IPS-20b (cell line): Measurements from ENCODE around the gene B3GNT3.
A peak's percentile ranks its signal among the peaks of the same experiment; 100 is the strongest.

ENCODE experiments used
- H3K27ac ChIP-seq: one replicate; pipeline ENCODE4 v1.5.1; 2013; ENCODE audit warnings: low read length
- H3K27me3 ChIP-seq: 2 replicates; pipeline ENCODE4 v1.6.1; 2013; ENCODE audit warnings: mild to moderate bottlenecking, low read length, inconsistent platforms; ENCODE audit not compliant: insufficient read depth
- H3K36me3 ChIP-seq: 2 replicates; pipeline ENCODE4 v1.6.1; 2013; ENCODE audit warnings: low read depth, mild to moderate bottlenecking, inconsistent platforms, low read length, moderate library complexity; ENCODE audit not compliant: insufficient read depth
- H3K4me1 ChIP-seq: 2 replicates; pipeline ENCODE4 v1.6.1; 2013; ENCODE audit warnings: mild to moderate bottlenecking, control low read depth, inconsistent platforms, low read length, moderate library complexity; ENCODE audit not compliant: insufficient read depth
- H3K4me3 ChIP-seq: 2 replicates; pipeline ENCODE4 v1.5.1; 2013; ENCODE audit warnings: mild to moderate bottlenecking, low read length, inconsistent platforms
- H3K9ac ChIP-seq: 2 replicates; pipeline ENCODE4 v1.6.1; 2013; ENCODE audit warnings: low read depth, mild to moderate bottlenecking, inconsistent platforms, low read length, moderate library complexity
- H3K9me3 ChIP-seq: 2 replicates; pipeline ENCODE4 v1.6.1; 2013; ENCODE audit warnings: mild to moderate bottlenecking, low read depth, low read length, inconsistent platforms; ENCODE audit not compliant: insufficient read depth

Gene B3GNT3

DNA sequence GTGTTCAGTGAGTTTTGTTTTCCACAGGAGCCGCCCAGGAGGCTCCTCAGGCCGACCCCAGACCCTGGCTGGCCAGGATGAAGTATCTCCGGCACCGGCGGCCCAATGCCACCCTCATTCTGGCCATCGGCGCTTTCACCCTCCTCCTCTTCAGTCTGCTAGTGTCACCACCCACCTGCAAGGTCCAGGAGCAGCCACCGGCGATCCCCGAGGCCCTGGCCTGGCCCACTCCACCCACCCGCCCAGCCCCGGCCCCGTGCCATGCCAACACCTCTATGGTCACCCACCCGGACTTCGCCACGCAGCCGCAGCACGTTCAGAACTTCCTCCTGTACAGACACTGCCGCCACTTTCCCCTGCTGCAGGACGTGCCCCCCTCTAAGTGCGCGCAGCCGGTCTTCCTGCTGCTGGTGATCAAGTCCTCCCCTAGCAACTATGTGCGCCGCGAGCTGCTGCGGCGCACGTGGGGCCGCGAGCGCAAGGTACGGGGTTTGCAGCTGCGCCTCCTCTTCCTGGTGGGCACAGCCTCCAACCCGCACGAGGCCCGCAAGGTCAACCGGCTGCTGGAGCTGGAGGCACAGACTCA is 12.9 kb downstream of the B3GNT3 start:
- no peaks in the 10 kb centered on the region for H3K27me3 ChIP-seq
- no peaks in the 10 kb centered on the region for H3K9me3 ChIP-seq
- H3K36me3 ChIP-seq: no peaks in the 10 kb centered on the region
- H3K4me3 ChIP-seq: no peak overlapping the region
- H3K27ac ChIP-seq: no peak overlapping the region
- no peak overlapping the region for H3K9ac ChIP-seq
- H3K4me1 ChIP-seq: no peaks in the 10 kb centered on the region

DNA sequence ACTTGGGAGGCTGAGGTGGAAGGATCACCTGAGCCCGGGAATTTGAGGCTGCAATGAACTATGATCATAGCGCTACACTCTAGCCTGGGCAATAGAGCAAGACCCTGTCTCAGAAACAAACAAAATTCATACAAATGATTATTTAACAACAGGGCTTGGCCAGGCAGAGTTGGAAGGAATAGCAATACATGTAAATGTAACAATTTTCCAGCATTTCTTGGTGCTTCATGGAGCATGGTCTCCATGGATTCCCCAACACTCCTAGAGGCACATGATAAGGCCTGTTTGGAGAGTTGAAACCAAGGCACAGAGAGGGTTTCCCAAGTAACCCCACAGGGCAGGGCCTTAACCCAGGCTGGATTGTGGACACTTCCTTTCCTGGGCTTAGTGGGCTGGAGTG is 16.2 kb downstream of the B3GNT3 start:
- H3K27ac ChIP-seq: no peak overlapping the region
- H3K4me3 ChIP-seq: no peak overlapping the region
- no peaks in the 10 kb centered on the region for H3K9me3 ChIP-seq
- H3K4me1 ChIP-seq: no peaks in the 10 kb centered on the region
- no peak overlapping the region for H3K9ac ChIP-seq
- no peaks in the 10 kb centered on the region for H3K27me3 ChIP-seq
- no peaks in the 10 kb centered on the region for H3K36me3 ChIP-seq

DNA sequence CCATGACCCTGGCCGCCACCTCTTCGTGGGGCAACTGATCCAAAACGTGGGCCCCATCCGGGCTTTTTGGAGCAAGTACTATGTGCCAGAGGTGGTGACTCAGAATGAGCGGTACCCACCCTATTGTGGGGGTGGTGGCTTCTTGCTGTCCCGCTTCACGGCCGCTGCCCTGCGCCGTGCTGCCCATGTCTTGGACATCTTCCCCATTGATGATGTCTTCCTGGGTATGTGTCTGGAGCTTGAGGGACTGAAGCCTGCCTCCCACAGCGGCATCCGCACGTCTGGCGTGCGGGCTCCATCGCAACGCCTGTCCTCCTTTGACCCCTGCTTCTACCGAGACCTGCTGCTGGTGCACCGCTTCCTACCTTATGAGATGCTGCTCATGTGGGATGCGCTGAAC is 16.7 kb downstream of the B3GNT3 start:
- Histone ChIP-seq H3K27me3 (no peaks in the 10 kb centered on the region), H3K4me1 (no peaks in the 10 kb centered on the region), H3K36me3 (no peaks in the 10 kb centered on the region), H3K4me3 (no peak overlapping the region), H3K9me3 (no peaks in the 10 kb centered on the region), H3K27ac (no peak overlapping the region), H3K9ac (no peak overlapping the region)

DNA sequence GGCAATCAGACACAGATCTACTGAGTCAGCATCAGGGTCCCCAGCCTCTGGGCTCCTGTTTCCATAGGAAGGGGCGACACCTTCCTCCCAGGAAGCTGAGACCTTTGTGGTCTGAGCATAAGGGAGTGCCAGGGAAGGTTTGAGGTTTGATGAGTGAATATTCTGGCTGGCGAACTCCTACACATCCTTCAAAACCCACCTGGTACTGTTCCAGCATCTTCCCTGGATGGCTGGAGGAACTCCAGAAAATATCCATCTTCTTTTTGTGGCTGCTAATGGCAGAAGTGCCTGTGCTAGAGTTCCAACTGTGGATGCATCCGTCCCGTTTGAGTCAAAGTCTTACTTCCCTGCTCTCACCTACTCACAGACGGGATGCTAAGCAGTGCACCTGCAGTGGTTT is 17.2 kb downstream of the B3GNT3 start:
- Histone ChIP-seq H3K4me1 (no peaks in the 10 kb centered on the region), H3K9ac (no peak overlapping the region), H3K4me3 (no peak overlapping the region), H3K27me3 (no peaks in the 10 kb centered on the region), H3K27ac (no peak overlapping the region), H3K9me3 (no peaks in the 10 kb centered on the region), H3K36me3 (no peaks in the 10 kb centered on the region)

DNA sequence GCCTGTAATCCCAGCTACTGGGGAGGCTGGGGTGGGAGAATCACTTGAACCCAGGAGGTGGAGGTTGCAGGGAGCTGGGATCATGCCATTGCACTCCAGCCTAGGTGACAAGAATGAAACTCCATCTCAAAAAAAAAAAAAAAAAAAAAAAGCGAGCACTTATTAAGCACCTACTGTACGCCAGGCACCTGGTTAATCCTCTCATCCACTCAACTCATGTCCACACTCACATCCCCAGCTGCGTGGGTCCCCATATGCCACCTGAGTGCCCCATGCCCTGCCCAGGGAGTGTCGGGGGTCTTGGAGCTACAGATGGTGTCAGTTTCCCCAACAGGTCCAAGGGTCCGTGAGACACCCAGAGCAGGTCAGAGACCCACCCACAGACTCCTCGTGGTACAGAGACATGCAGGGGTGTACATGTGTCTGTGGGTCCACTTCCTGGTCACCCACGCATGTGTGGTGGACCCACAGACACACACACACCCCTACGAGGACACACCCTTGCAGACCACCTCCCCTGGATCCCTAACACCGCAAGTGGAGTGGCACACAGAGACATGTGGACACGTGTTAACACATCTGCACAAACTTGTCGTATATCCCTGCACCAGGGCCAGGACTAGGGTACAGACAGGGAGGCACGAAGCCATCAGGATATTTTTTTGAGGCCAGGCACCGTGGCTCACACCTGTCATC is 22.9 kb downstream of the B3GNT3 start:
- Histone ChIP-seq H3K9ac (no peak overlapping the region), H3K27me3 (no peaks in the 10 kb centered on the region), H3K27ac (no peak overlapping the region), H3K4me3 (no peak overlapping the region), H3K4me1 (no peaks in the 10 kb centered on the region), H3K9me3 (no peaks in the 10 kb centered on the region), H3K36me3 (no peaks in the 10 kb centered on the region)

DNA sequence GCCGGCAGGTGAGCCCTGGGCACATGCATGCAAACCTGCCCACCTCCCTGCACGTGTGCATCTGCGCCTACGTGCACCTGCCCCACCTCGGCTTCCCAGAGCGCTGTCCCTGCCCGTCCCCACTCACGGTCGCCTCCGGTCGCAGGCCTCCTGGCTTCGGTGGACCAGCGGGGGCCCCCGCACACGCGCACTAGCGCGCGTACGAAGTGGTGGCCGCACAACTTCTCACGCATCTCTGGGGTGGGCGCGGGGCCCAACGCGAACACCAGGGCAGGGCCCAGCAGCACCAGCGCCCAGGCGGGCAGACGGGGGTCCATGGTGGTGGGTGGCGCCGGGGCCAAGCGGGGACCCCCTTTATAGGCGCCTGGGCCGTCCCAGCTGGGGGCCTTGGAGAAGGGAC is 26.3 kb downstream of the B3GNT3 start, which contains the start of gene INSL3:
TSS of gene INSL3 (minus strand) at position 330 of the 400 bp plus-strand sequence. CDS start at position 317, 13 bp downstream.
- no peaks in the 10 kb centered on the region for H3K36me3 ChIP-seq
- no peaks in the 10 kb centered on the region for H3K9me3 ChIP-seq
- no peak within 1 kb of the TSS for H3K27ac ChIP-seq
- H3K4me3 ChIP-seq: no peak within 1 kb of the TSS
- H3K27me3 ChIP-seq: no peaks in the 10 kb centered on the region
- H3K9ac ChIP-seq: no peak within 1 kb of the TSS
- no peaks in the 10 kb centered on the region for H3K4me1 ChIP-seq

DNA sequence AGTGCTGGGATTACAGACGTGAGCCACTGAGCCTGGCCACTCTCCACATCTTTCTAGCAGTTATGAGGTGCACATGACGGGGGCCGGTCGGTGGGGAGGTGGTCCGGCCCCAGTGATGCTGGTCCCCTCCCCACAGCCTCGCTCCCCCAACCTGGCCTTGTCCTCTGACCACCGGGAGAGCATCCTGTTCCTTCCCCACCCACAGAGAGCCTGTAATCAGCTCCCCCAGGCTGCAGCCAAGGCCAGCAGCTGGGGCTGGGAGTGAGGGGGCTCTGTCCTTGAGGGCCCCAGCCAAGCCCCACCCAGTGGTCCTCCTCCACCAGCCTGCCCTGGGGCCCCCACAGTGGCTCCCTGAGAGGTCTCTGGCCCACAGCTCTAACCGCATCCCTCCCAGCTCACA is 29.4 kb downstream of the B3GNT3 start:
- Histone ChIP-seq H3K27me3 (no peaks in the 10 kb centered on the region), H3K4me3 (no peak overlapping the region), H3K27ac (no peak overlapping the region), H3K36me3 (no peaks in the 10 kb centered on the region), H3K4me1 (no peaks in the 10 kb centered on the region), H3K9me3 (no peaks in the 10 kb centered on the region), H3K9ac (no peak overlapping the region)

DNA sequence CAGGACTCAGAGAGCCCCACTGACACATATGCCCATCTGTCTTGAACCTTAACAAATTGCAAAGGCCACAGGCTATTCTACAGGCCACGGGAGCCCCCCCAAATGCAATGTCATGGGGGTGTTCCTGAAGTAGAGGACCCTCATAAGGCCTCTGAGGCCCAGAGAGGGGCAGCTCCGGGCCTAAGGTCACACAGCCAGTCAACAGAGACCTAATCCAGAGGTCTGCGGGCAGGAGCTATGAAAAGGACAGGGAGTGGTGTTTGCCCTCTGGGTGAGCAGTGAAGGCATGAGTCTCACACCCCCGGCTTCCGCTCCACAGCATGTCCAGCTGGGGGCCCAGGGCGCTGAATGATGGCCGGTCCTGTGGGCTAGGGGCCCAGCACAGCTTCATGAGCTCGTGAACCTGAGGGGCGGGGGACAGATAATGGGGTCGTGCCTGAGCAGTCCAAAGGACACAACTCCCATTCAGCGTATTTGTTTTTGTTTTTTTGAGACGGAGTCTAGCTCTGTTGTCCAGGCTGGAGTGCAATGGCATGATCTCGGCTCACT is 31.6 kb downstream of the B3GNT3 start:
- peaks cover 3% of the 10 kb centered on the region for H3K27me3 ChIP-seq
- no peaks in the 10 kb centered on the region for H3K36me3 ChIP-seq
- H3K9me3 ChIP-seq: no peaks in the 10 kb centered on the region
- H3K4me3 ChIP-seq: no peak overlapping the region
- H3K9ac ChIP-seq: no peak overlapping the region
- H3K27ac ChIP-seq: no peak overlapping the region
- peaks cover 3% of the 10 kb centered on the region; the same call in 1 of the 2 replicates for H3K4me1 ChIP-seq

DNA sequence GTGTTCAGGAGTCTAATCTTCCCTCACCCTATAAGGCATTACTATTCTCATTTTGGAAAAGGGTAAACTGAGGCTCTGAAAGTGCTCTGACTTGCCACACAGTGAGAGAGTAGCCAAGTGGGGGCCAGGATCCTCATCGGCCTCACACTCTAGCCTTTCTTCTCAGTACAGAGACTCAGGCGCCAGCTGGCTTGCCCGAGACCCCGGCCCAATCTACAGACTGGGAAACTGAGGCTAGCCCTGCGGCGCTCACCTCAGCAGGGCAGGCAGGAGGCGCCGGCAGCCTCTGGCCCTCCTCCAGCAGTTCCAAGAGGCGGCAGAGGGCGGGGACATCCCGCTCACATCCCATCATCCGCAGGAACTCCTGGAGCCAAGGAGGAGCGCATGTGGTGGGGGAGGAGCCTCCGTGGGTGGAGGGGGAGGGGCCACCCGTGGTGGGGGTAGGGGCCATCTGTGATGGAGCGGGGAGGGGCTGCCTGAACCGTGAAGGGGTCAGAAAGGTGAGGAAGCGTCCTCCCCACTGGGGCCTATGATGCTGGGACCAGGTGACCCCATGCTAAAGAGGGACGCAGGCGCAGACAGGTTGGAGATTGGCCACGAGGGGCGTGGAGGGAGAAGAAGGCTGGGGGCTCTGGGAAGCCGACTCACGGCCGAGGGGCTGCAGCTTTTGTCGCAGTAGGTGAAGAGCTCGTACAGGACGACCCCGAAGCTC is 35.1 kb downstream of the B3GNT3 start:
- Histone ChIP-seq H3K27me3 (peaks cover 6% of the 10 kb centered on the region), H3K36me3 (no peaks in the 10 kb centered on the region), H3K4me3 (peak overlapping the region; percentile 79), H3K27ac (peak overlapping the region; percentile 40), H3K4me1 (peaks cover 3% of the 10 kb centered on the region; the same call in 1 of the 2 replicates), H3K9me3 (no peaks in the 10 kb centered on the region), H3K9ac (peak overlapping the region; percentile 68)

DNA sequence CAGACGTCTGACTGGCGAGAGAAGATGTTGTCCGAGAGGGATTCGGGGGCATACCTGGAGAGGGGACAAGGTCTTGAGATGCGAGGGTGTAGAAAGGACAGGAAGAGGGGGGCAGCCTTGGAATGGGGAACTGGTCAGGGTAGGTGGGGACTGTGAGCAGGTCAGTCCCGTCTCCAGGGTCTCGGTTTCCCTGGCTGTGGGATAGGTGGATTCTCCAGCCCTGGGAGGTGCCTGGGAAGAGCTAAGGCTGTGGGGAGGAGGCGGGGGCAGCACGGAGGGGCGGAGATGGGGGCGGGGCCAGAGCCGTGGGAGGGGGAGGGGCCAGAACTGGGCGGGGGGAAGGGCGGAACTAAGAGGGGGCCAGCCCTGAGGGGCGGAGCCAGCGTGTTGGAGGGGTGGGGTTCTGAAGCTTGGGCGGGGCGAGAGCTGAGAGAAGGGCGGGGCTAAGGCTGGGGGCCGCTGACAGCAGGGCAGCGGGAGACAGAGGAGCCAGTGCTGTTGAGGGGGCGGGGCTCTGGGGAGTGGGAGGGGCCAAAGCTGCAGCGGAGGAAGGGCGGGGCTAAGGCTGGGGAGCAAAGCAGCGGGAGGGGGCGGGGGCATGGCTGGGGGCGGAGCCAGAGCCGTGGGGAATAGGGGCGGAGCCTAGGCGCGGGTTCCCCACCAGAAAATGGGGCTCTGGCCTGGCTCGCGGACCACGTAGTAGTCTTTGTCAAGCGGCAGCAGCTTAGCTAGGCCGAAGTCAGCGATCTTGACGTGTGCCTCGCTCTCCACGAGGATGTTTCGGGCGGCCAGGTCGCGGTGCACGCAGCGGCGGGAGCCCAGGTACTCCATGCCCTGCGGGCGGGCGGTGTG is 35.9 kb downstream of the B3GNT3 start:
- Histone ChIP-seq H3K9me3 (no peaks in the 10 kb centered on the region), H3K36me3 (no peaks in the 10 kb centered on the region), H3K9ac (peak overlapping the region; percentile 68), H3K4me3 (peak overlapping the region; percentile 79), H3K27me3 (peaks cover 6% of the 10 kb centered on the region), H3K4me1 (peaks cover 3% of the 10 kb centered on the region; the same call in 1 of the 2 replicates), H3K27ac (peak overlapping the region; percentile 40)

DNA sequence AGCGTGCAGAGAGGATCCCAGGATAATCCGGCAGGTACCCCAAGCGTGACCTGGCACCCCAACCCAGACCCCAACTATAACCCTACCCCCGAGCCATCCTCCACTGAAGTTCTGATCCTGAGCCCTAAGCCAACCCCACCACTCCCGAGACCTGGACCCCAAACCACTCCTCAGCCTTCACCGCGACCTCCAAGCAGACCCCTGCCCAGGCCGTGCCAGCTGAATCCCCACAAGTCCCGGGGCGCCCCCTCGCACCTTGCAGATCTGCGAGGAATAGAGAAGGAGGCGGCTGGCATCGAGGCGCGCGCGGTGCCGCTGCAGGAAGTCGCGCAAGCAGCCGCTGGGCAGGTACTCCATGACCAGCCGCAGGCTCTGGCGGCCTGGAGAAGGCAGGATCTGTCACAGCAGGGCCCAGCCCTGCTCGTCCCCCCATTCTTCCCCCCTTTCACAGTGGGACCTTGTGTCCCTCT is 36.5 kb downstream of the B3GNT3 start:
- peaks cover 6% of the 10 kb centered on the region for H3K27me3 ChIP-seq
- peaks cover 3% of the 10 kb centered on the region; the same call in 1 of the 2 replicates for H3K4me1 ChIP-seq
- no peaks in the 10 kb centered on the region for H3K36me3 ChIP-seq
- no peak overlapping the region for H3K27ac ChIP-seq
- no peak overlapping the region for H3K9ac ChIP-seq
- peak overlapping the region; percentile 62 for H3K4me3 ChIP-seq
- no peaks in the 10 kb centered on the region for H3K9me3 ChIP-seq
